ENCODE measurements around the gene PPP1R1B. TPM values are rescaled to one million over a fixed set of nuclear protein-coding genes. Genes with fewer than 3 reads are reported as not detected.

PPP1R1B gene
- total RNA-seq, 2 donors from 2014 or later = 0.38 to 2.3 TPM

- DNase-seq (ENCODE audit: low spot score) = no peak
- intact Hi-C loops (cut with DNase I) = no loop called here
Observed at GRCh38 chr17:39672522-39673334, 46.0 kb downstream of the PPP1R1B start.

DNA sequence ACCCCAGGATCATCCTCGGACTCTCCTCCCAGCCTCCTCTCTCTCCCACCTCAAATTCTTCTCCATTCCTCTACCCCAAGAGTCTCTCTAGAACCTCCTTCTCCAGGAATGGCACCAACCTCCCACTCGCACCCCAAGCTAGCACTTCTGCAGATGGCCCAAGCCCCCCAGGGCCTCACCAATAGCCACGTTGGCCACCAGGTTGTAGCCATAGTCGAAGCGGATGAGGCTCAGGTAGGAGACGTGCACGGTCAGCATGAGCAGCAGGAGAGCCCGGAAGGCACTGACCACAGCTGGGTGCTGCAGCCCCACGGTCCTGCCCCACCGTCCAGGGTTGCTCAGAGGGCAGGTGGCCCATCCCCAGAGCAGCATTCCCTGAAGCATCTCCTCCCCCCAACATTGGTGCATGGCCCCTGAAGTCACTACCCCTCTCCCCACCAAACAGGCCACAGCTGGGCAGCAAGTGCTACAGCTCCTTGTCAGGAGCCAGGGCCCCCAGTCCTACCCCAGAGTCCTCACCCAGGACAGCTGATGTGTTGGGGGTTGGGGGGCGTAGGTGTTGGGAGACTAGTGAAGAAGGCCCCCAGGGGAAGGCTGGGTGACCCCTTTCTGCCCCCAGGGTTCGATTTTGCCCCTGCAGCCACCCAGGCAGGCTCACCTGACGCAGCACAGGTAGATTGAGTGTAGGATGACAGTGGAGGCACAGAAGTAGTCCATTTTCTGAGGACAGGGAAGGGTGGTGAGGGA, 46.8 kb downstream of the PPP1R1B start:
- no peak for DNase-seq (ENCODE audit: low spot score)
- intact Hi-C loops (cut with DNase I) = no loop called here

- intact Hi-C loops (cut with DNase I) = no loop called here
Observed at GRCh38 chr17:39674179-39674578, 47.4 kb downstream of the PPP1R1B start.

GRCh38 chr17:39674702-39675389, 48.1 kb downstream of the PPP1R1B start:
- DNase-seq (ENCODE audit: low spot score) = no peak
- intact Hi-C loops (cut with DNase I) = no loop called here

More at GRCh38 chr17:39674179-39674578, 47.4 kb downstream of the PPP1R1B start:
- DNase-seq (ENCODE audit: low spot score) = no peak

DNA sequence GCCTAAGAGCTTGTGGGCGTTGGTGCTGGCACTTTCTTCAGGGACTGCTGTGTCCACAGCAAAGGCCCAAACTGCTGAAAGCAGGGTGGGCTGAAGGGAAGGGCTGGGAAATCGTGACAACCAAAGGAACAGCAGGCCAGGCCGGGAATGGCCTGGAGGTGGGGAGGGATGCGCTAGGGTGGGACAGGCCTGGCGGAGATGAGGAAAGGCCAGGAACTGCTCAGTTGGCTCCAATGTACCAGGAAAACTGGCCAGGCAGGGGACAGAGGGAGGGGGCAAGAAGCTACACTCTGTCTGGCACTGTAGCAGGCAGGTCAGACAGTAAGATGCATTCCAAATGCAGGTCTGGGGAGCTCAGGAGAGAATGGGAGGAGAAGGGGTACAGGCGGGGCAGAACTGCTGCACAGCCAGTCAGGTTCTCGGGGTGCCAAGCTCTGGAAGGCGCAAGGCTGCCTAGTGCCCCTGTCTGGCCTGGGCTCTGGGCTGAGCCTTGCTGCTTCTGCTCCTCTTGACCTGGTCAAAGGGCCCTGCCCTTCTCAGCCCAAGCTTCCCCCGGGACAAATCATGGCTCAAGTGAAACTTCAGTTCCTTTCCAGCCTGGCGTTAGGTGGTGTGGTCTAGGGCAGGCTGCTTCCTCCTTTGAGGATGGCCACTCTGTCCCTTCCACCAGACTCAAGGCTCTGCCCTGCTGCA, 48.8 kb downstream of the PPP1R1B start:
- no peak for DNase-seq (ENCODE audit: low spot score)
- intact Hi-C loops (cut with DNase I) = no loop called here

GRCh38 chr17:39676198-39676819, 49.6 kb downstream of the PPP1R1B start:
- intact Hi-C loops (cut with DNase I) = no loop called here

GRCh38 chr17:39677072-39677471, 50.3 kb downstream of the PPP1R1B start:
- intact Hi-C loops (cut with DNase I) = no loop called here
- DNase-seq (ENCODE audit: low spot score) = no peak

More at GRCh38 chr17:39676198-39676819, 49.6 kb downstream of the PPP1R1B start:
- no peak for DNase-seq (ENCODE audit: low spot score)

- intact Hi-C loops (cut with DNase I) = no loop called here
- DNase-seq (ENCODE audit: low spot score) = no peak
Observed at GRCh38 chr17:39677542-39678339, 51.0 kb downstream of the PPP1R1B start.

DNA sequence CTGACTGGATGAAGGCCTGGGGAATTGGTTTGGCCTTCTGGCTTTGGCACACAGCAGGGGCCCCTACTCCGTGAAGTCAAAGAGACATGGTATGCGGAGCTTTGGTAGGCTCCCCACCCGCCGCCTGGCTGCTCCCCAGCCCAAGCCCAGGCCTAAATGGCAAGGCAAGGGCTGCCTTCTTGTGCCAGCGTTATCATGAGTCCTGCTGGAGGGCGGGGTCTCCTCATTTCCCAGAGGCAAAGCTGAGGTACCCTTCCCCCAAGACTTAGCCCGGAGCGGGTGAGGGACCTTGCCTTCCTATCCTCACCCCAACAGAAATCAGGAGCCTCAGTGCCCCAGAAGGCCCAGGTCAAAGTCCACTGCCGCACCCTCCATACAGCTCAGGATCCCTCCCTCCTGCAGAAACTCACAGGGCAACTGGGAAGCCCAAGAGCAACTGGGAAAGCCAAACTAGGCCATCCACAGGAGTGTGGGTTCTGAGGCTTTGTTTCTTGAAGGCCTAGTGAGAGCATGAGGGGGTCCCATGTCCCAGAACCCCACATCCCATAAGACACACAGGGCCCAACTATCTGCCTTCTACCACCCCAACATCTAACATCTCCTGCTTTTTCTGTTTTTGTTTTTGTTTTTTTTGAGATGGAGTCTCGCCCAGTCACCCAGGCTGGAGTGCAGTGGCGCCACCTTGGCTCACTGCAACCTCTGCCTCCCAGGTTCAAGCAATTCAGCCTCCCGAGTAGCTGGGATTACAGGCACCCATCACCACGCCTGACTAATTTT, 51.8 kb downstream of the PPP1R1B start:
- no peak for DNase-seq (ENCODE audit: low spot score)
- intact Hi-C loops (cut with DNase I) = no loop called here

DNA sequence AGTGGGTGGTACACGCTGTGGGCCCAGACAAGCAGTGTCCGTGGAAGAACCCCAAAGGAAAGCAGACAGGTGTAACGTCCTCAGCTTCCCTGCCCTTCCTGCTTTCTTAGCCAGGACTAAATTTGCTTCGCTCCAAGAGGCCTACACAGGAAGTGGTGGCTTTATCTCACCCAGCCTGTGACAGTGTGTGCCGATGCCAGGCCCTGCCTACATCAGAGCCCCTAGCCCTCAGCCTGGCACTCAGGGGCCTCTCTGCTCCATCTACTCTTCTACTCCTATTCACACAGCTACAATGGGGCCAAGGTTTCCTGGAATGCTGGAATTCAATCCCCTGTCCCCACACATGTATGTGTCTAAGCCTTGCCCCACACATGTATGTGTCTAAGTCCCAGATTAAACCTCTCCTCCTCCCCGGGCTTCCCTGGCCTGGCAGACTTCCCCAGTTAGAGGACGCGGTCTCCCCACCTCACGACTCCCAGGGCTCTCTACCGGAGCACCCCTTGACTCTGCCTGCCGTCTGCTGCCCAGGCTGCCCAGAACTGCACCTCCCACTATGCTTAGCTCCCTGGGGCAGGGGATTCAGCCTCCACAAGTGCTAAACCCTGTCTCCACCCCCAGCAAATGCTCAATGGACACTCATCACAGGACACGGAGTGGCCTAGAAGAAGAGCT, 52.9 kb downstream of the PPP1R1B start:
- intact Hi-C loops (cut with DNase I) = loop anchor here in 1 of 2 donors (10.0 kb wide), 1 partner anchor 45 kb away; the partner anchor contains the start of gene STARD3
- no peak for DNase-seq (ENCODE audit: low spot score)

DNA sequence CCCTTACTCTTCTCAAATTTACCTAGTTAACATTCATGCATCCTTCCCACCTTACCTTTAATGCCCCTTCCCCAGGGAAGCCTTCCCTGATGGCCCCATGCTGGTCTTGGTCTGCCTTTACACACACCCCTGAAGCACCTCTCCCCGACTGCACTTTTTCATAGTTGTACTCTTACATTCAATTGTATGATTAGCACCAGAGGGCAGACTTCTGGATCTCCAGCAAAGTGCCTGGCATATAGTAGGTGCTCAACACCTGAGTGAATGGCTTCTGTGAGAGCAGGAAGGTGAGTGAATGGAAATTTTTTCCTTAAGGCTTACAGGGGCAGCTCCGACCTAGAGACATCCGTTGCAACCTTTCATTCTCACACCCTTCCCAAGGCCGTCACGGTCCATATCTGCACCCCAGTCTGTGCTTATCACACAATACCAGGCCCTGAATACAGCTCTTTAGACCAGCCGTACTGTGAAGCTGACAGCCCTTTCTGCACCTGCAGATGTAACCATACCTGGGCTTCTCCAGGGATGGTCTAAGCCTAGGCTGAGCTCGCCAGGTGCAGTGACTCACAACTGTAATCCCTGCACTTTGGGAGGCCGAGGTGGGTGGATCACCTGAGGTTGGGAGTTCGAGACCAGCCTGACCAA, 56.7 kb downstream of the PPP1R1B start:
- no peak for DNase-seq (ENCODE audit: low spot score)
- intact Hi-C loops (cut with DNase I) = loop anchor here in 1 of 2 donors (10.0 kb wide), 1 partner anchor 49 kb away; the partner anchor contains the start of gene STARD3

GRCh38 chr17:39684369-39685192, 57.8 kb downstream of the PPP1R1B start:
- intact Hi-C loops (cut with DNase I) = loop anchor here in 1 of 2 donors (10.0 kb wide), 1 partner anchor 50 kb away; the partner anchor contains the start of gene STARD3
- DNase-seq (ENCODE audit: low spot score) = no peak

Measured in posterior vena cava (tissue), 2 donors.